Measurements from ENCODE around the gene CD81.
"Not testable (repeated sequence)": the region's sequence is repeated elsewhere in the genome, so short reads cannot be mapped to it uniquely, and the experiment has no call there.

Gene CD81

DNA sequence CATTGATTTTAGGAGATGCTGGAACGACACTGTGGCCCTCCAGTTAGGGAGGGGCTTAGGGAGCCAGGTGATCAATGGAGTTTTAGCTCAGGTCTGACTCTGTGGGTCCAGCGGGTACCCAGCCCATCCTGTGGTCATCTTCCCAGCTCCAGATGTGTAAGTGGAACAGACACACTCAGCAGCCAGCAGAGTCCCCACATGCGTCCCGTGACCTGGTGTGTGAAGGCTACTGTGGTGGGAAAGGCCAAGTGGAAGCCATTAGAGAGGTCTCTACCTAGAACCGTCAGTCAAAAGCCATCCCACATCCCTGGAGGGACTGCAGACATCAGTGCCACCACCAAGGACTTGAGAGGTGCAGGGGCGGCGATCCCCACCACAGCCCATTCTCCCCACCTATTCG lies 19.9 kb upstream of the CD81 start:
- DNase-seq (ENCODE audit: low read depth, low spot score): no peak

DNA sequence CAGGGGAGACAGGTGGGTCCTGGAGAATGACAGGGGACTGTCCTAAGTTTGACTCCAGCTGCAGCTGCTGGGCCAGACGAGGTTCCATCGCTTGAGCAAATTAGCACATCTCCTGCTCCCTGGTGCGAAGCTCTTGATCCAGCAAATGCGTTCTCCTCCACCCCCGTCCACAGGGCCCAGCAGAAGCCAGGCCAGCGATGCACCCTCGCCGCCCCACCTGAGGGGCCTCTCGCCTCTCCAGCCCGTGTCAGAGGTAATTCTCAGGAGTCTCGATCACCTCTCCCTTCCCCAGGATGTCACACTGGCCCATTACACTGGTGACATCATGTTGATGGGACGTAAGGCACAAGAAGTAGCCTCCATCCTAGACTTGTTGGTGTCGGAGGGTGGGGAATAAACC lies 19.5 kb upstream of the CD81 start:
- DNase-seq (ENCODE audit: low read depth, low spot score): not testable (repeated sequence)

DNA sequence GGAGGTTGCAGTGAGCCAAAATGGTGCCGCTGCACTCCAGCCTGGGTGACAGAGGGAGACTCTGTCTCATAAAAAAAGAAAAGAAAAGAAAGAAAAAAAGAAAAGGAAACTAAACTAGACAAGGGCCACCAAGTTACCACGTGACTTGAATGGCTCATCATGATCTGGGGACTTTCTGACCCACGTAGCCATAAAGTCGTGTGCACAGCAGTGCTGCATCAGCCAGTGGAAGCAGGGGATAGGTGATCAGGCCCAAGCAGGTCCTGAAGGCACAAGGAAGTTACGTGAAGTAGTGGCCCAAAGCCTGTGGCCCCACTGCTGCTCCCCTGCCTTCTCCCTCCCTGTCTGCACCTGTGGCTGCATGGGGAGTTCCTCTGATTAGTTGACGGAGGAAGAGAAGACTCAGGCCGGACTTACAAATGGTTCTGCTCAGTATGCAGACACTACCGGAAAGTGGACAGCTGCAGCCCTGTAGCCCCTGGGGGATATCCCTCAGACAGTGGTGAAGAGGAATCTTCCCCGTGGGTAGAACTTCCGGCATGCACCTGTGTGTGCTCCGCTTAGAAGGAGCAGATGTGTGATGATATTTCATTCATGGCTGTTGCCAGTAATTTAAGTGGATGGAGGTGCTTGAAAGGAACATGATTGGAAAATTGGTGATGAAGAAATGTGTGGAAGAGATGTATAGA lies 18.2 kb upstream of the CD81 start:
- no peak for DNase-seq (ENCODE audit: low read depth, low spot score)

DNA sequence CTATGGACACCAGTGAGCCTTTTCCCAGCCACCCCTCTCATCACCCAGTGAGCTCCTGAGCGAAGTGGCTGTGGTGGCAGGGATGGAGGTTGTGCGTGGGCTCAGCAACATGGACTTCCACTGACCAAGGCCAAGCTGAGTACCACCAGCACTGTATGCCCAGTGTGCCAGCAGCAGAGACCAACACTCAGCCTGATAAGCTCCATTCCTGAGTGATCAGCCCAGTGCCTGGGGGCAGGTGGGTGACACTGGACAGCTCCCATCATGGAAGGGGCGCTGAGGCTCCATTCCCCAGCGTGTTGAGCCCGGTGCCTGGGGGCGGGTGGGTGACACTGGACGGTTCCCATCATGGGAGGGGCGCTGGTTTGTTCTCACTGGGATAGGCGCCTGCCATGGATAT lies 17.6 kb upstream of the CD81 start:
- no peak for DNase-seq (ENCODE audit: low read depth, low spot score)

DNA sequence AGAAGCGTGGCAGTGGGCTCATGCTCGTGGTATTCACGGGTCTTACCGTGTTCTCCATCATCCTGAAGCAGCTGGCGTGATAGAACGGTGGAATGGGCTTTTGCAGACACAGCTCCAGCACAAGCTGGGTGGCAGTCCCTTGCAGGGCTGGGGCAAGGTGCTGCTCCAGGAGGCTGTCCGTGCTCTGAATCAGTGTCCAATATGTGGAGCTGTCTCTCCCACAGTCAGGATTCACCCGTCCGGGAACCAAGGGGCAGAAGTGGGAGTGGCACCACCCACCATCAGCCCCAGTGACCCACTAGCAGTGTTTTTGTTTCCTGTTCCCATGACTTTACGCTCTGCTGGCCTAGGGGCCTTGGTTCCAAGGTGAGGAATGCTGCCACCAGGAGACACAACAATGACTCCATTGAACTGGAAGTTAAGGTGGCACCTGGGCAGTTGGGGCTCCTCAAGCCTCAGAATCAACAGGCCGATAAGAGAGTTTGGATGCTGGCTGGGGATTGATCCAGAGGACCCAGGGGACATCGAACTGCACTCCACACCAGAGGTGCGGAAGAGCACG lies 16.9 kb upstream of the CD81 start:
- no peak for DNase-seq (ENCODE audit: low read depth, low spot score)

DNA sequence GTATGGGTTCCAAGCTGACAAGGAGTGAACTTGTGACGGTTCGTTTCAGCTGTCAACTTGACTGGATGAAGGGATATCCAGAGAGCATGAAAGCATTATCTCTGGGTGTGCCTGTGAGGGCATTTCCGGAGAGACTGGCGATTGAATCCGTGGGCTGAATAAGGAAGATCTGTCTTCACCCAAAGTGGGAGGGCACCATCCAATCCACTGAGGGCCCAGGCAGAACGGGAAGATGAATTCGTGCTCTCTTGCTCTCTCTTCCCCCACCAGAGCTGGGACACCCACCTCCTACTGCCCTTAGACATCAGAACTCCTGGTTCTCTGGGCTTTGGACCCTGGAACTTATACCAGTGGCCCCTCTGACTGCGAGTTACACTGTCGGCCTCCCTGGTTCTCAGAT lies 15.5 kb upstream of the CD81 start:
- DNase-seq (ENCODE audit: low read depth, low spot score): no peak

DNA sequence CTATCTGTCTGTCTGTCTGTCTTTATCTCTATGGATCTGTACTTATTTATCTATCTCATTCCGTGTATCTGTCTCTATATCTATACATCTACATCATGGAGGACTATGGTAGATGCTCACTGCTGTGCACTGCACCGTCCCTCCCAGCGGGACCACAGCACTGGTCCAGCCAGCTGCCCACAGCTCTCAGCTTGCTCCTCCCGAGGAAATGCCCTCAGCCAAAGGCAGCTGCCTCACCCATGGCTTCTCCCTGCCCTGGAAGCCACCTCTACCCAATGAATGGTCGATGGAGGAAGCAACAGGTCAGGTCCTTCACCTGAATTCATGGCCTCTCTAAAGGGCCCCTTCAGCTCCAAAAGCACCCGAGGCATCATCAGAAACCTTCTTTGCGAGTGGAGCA lies 14.7 kb upstream of the CD81 start:
- no peak for DNase-seq (ENCODE audit: low read depth, low spot score)

DNA sequence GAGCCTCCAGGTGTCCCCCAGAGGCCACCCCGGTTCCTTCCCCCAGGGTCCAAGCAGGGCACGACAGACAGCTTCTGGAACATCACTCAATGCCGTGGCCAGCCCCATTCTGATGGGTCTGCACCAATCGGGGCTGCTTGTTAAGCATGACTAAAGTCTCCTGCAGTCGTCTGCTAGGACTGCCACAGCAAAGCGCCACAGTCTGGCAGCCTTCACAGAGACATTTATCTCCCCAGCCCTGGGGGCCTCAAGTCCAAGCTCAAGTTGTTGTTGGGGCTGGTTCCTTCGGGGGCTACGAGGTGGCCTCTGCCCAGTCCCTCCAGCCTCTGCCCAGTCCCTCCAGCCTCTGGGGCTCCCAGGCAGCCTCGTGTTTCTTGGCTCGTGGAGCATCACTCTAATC lies 14.0 kb upstream of the CD81 start:
- DNase-seq (ENCODE audit: low read depth, low spot score): no peak

DNA sequence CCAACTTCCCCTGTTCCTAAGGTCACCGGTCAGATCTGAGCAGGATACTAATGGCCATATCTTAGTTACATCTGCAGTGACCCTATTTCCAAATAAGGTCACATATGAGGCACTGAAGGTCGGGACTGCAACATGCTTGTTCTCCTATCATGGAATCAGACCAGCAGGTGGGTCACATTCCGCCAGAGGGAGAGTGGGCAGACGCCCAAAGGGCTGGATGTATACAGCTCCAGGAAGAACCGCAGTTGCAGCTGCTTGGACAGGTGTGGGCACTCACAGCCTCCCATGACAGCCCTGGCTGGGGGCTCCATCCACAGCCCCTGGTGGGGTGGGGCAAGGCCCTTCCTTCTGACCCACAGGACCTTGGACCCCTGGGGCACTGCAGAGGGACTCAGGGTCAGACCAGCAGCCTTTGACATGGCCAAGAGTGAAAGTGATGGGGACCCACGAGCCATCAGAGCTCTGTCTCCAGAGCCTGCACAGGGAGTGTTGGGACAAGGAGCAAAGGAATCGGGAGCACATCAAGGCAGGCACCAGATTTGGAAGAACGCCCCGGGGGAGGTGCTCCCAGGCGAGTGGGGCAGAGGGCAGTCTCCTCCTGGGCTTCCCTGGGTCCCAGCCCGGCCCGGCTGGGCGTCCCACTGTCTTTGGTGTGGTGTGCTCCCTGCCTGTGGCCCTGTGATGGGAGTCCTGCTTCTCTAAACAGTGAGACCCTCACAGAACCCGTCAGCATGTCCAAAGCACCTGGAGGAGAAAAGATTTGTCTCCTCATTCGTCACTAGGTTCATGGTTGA lies 13.3 kb upstream of the CD81 start:
- no peak for DNase-seq (ENCODE audit: low read depth, low spot score)

DNA sequence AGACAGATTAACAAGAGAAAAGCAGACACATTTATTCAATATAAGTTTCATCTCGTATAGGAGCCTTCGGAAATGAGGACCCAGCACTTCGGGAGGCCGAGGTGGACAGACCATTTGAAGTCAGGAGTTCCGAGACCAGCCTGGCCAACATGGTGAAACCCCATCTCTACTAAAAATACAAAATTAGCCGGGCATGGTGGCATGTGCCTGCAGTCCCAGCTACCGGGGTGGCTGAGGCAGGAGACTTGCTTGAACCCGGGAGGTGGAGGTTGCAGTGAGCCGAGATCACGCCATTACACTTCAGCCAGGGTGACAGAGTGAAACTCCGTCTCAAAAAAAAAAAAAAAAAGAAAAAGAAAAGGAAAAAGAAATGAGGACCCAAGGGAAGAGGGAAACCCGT lies 12.7 kb upstream of the CD81 start:
- not testable (repeated sequence) for DNase-seq (ENCODE audit: low read depth, low spot score)

DNA sequence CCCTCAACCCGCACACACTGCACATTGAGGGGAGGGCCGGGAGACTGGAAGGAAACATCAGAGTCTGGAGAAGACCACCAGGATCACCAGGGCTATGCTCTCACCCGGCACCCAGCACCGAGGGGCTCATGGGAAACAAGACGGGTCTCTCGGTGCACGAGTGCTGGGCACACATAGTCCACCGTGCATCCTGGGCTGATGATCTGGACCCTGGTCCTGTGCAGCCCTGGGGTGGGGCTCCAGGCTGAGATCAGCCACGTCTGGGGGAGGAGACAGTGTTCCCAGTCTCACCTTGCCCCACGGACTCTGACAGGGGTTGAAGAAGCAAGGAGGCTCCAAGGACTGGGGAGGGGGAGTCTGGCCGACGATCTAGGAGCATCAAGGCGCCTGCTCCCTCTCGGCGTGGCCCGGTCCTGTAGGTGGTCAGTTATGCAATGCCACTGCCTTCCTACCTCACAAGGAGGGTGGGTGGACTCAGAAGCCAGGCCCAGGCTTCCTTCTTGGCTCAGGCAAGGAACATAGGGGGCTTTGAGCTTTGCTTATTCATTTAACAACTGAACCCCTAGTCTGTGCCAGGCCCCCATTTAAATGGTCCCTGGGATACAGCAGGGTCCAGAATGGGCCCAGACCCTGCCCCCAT lies 11.4 kb upstream of the CD81 start:
- DNase-seq (ENCODE audit: low read depth, low spot score): no peak

DNA sequence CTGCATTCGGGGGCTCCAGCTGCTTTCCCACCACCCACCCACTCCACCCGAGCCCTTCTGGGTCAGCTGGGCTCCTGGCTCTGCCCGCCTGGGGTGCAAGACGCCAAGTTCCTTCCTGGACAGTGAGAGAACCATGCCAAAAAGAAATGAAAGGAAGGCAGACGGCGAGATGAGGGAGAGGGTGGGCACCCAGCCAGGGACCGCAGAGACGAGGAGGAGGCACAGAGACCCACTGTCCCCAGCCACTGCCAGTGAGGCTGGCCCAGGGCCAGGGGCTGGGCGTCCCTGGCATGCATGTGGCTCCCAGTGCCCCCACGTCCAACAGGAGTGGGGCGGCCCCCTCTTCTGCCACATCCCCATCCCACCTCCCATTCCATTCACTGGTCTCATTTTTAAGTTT lies 10.8 kb upstream of the CD81 start:
- DNase-seq (ENCODE audit: low read depth, low spot score): peak; percentile 68

DNA sequence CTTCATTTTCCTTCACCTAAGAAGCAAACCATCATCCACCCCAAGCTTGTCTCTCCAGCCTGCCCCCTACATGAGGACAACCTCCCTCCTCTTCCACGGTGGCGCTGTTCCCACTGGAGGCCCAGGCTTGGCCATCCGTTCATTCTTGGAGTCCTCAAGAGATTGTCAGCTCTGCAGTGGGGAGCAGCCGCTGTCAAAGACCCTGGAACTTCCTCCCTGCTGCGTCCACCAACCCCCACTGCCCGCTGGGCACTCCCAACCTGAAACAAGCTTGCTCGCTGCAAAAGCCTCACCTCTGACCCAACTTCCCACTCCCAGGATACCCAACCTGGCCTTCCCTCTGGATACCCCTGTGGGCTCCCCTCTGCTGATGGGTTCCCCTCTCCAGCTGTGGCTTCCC lies 10.4 kb upstream of the CD81 start:
- DNase-seq (ENCODE audit: low read depth, low spot score): no peak

DNA sequence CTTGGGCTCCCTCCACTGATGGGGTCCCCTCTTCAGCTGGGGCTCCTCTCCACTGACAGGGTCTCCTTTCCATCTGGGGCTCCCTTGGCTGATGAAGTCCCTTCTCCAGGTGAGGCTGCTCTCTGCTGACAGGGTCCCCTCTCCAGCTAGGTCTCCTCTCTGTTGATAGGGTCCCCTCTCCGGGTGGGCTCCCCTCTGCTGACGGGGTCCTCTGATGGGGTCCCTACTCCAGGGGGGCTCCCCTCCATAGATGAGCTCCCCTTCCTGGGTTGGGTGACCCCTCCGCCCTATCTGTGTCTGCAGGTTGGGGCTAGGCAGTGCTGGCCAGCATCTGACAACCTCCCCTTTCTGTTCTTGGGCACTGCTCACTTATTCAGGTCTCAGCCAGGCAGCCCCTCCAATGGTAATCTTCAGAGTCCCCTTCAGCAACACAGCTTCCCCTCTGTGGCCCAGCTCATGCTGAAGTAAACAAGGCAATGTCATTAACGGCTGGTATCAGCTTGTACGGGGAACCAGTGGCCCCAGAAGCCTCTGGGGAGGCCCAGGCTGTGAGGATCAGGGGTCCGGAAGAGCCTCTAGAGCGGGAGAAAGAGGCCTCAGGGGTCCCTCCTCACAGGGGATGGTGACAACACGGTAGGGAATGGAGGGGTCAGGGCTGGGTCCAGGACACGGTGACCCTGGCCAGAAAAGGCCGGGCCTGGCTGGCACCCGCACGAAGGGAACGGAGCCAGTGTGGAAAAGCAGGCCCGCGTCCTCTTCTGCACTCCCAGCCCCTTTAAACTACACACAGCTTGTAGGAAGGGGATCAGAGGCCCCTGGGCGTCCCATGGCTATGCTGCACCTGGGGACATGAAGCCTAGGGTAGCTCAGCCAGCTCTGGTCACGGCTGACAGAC lies 9.6 kb upstream of the CD81 start:
- DNase-seq (ENCODE audit: low read depth, low spot score): no peak

DNA sequence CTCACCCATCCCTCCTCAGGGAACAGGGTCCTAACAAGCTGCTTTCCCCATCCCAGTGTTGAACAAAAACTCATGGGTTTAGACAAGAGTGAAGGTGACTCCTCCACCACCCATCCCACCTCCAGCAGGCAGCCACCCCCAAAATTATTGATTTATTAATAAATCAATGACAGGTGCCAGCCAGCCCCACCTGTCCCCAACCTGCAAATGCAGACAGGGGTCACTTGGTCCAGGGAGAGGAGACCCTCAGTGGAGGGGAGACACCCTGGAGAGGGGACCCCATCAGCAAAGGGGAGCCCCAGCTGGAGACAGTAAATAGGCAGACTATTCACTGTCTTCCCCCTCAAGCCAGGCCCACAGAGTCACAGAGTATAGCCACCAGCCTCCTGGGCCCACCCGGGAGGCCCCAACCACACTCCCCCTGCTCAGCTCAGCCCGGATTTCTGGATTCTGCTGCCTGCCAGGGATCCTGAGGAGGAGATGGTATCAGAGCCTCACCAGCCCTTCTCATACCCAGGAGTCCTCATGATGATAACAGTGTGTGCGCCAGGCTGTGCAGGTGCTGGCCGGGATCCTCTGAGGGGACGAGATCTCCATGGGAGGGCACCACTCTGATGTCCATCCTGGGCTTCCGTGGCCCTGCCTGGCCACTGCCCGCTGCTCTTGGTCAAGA lies 8.8 kb upstream of the CD81 start:
- no peak for DNase-seq (ENCODE audit: low read depth, low spot score)

DNA sequence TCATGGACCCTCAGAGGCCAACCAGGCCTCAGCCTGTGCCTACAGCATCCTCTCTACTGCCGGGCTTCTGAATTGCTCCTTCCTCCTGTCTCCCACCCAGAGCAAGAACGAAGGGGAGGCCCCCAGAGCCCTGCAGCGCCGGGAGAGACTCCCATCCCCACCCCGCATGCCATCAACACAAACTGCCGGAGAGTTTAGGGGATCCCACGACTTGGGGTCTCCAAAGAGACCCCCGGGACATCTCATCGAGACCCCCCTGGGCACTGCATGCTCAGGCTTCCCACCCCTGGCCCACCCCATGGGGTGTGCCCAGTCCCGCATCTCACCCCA lies 8.3 kb upstream of the CD81 start:
- DNase-seq (ENCODE audit: low read depth, low spot score): no peak

DNA sequence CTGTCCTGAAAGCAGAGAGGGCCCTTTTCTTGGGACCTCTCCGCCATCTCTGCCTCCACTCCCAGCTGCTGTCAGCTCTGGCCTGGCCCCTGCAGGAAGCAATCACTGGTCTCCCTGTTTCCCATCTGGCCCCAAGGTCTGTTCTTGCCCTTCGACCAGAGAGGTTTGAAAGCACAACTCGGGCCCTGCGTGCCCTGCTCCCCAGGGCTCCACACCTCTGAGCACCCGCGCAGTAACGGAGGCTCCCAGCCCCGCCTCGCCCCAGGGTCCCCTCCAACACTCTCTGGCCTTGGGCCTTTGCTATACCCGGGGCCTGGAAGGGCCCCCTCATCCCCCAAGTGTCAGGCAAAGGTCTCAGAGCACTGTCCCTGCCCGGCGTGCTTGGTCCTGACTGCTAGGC lies 7.8 kb upstream of the CD81 start:
- DNase-seq (ENCODE audit: low read depth, low spot score): no peak

DNA sequence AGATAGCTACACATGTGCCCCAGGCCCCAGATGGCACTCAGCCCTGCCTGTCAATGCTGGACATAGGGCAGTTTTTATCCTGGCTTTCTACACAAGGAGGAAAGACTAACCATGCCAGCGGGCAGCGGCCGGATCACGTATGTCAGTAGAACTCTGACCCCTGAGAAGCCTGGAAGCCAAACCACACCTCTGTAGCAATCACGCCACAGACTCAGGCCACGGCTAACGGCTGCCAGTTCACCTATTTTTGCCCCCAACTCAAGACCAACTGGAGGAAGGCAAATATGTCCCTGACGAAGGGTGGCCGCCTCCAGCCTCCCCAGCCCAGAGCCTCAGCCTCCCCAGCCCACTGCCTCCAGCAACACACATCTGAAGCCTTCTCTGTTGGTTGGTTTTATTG lies 7.2 kb upstream of the CD81 start:
- DNase-seq (ENCODE audit: low read depth, low spot score): no peak

DNA sequence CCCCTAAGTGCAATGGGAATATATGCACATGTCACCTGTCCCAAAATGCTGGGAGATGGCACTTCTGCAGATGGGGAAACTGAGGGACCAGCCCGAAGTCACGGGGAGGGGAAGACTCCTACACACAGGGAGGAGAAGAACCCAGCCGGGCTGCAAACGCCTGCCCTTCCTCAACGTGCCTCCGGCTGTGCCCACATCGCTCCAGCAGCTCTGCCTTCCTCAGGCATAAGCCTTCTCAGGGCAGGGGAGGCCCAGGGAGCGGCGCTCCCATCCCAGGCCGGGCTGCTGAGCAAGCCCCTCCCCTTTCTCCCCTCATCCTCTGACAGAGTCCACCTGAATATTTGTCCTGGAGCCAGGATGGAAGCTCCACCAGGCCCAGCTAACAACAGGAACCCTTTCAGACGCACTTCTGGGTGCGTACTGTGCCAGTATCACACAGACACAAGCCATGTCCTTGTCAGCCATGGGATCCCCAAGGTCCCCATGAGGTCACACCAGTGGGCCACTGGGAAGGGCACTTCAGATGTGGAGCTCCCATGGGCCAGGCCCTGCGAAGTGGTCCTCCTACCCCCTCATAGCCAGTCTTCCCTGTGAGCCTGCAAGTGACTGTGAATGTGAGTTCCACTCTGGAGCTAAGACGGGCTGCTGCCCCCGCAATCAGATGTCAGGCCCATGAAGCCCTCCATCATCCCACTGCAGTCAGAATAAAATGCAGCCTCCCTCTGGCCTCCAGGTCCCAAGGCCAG lies 2.5 kb upstream of the CD81 start:
- DNase-seq (ENCODE audit: low read depth, low spot score): no peak

DNA sequence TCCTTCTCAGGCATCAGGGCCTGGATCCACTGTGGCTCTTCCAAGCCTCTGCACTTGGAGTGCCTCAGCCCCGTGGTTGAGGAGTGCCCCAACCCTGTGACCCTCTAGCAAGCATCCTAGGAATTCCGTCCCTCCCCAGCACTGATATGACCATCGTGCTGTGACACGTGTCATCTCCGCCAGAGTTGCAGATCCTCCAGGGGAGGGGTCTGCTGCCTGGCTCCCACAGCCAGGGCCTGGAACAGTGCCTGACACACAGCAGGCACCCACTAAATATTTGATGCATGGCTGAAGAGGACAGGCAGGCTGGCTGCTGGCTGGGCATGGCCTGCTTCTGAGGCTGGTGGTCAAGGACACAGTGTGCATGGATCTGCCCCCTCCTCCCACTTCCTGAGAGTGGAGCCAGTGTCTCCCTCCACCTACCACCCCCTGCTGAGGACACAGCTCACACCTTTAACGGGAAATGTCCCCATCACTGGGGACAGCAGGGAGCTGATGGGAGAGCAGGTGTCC lies 1.7 kb upstream of the CD81 start:
- no peak for DNase-seq (ENCODE audit: low read depth, low spot score)

All from astrocyte of the hippocampus (primary cell).